PC-3 (cell line): Measurements from ENCODE around the gene SRXN1. TPM values are rescaled to one million over a fixed set of nuclear protein-coding genes. Genes with fewer than 3 reads are reported as not detected.

Source experiments
- ATAC-seq: fragments of 200-7000 bp; cut with Tn5 transposase; 2 replicates; pipeline ENCODE4 v1.9.1; 2020; ENCODE audit warnings: mild to moderate bottlenecking, moderate library complexity
- BruUV-seq: library from RNA; stranded (reverse); fragments of 400-500 nt; replicated peaks from 2 replicates; lab custom pipeline; 2021; lab: Mats Ljungman, UMichigan
- CTCF ChIA-PET: fragments of 300-600 bp; sonication (Branson Sonifier 250); formaldehyde crosslinking; loops from one replicate; lab custom pipeline; 2022; ENCODE audit warnings: antibody characterized with exemption; lab: Charles Lee
- POLR2A ChIA-PET: fragments of 300-600 bp; sonication (Branson Sonifier 250); formaldehyde crosslinking; loops from one replicate; lab custom pipeline; 2022; ENCODE audit warnings: antibody characterized with exemption; ENCODE audit not compliant: unreplicated experiment; lab: Charles Lee
- DNase-seq: peaks from one replicate; pipeline ENCODE4 v3.0.0-alpha.2; 2015
- H2AFZ ChIP-seq: fragments of 300-600 bp; sonication (generic); 2 replicates; pipeline ENCODE4 v1.6.0; 2016; ENCODE audit warnings: antibody characterized with exemption, low read length
- H3F3A ChIP-seq: fragments of 300-600 bp; sonication (generic); one replicate; pipeline ENCODE4 v1.6.0; 2017; ENCODE audit warnings: antibody characterized with exemption, low read length, control low read depth, mild to moderate bottlenecking; ENCODE audit not compliant: unreplicated experiment
- H3K27ac ChIP-seq: fragments of 300-600 bp; sonication (generic); 2 replicates; pipeline ENCODE4 v1.5.1; 2016; ENCODE audit warnings: mild to moderate bottlenecking, low read length
- H3K27me3 ChIP-seq: fragments of 300-600 bp; sonication (generic); 2 replicates; pipeline ENCODE4 v1.6.1; 2016; ENCODE audit warnings: low read length, mixed read lengths
- H3K36me3 ChIP-seq: fragments of 300-600 bp; sonication (generic); 2 replicates; pipeline ENCODE4 v1.6.1; 2016; ENCODE audit warnings: low read depth, mixed run types, low read length, mixed read lengths
- H3K4me1 ChIP-seq: fragments of 300-600 bp; sonication (generic); 2 replicates; pipeline ENCODE4 v1.5.1; 2016; ENCODE audit warnings: low read length; ENCODE audit not compliant: insufficient read depth
- H3K4me2 ChIP-seq: fragments of 300-600 bp; sonication (generic); 2 replicates; pipeline ENCODE4 v1.6.0; 2016; ENCODE audit warnings: low read length
- H3K4me3 ChIP-seq: fragments of 300-600 bp; sonication (generic); 2 replicates; pipeline ENCODE4 v1.5.1; 2016; ENCODE audit warnings: mild to moderate bottlenecking, low read length, mixed read lengths
- H3K79me2 ChIP-seq: fragments of 300-600 bp; sonication (generic); 2 replicates; pipeline ENCODE4 v1.6.1; 2017; ENCODE audit warnings: low read length, mixed read lengths
- H3K9ac ChIP-seq: fragments of 300-600 bp; sonication (generic); 2 replicates; pipeline ENCODE4 v1.6.0; 2016; ENCODE audit warnings: mild to moderate bottlenecking, low read length
- H3K9me2 ChIP-seq: fragments of 300-600 bp; sonication (generic); replicated peaks from 2 replicates; pipeline ENCODE4 v1.6.1; 2016; ENCODE audit warnings: mixed run types, low read length, mixed read lengths
- H3K9me3 ChIP-seq: fragments of 300-600 bp; sonication (generic); 2 replicates; pipeline ENCODE4 v1.6.1; 2016; ENCODE audit warnings: low read length, mixed read lengths
- H4K20me1 ChIP-seq: fragments of 300-600 bp; sonication (generic); 2 replicates; pipeline ENCODE4 v1.6.1; 2016; ENCODE audit warnings: low read length, mixed read lengths
- CTCF ChIP-seq: fragments of 300-600 bp; sonication (generic); conservative IDR thresholded peaks from 2 replicates; pipeline ENCODE4 v1.5.1; 2017; ENCODE audit warnings: antibody characterized with exemption, low read depth, mild to moderate bottlenecking, low read length
- EZH2 ChIP-seq: fragments of 300-600 bp; sonication (generic); IDR thresholded peaks from one replicate; pipeline ENCODE4 v1.6.1; 2017; ENCODE audit warnings: antibody characterized with exemption, mild to moderate bottlenecking, low read length; ENCODE audit not compliant: unreplicated experiment
- EZH2phosphoT487 ChIP-seq: fragments of 300-600 bp; sonication (generic); IDR thresholded peaks from 2 replicates; pipeline ENCODE4 v1.6.1; 2018; ENCODE audit warnings: mild to moderate bottlenecking, antibody characterized with exemption, low read length, borderline replicate concordance
- intact Hi-C: fragments of 100-400 bp; cut with micrococcal nuclease; formaldehyde crosslinking; loops from 2 replicates; pipeline ENCODE4 v1.9.0; 2023
- total RNA-seq: library from RNA; depleted of rRNA; stranded (reverse); fragments of >200 nt; gene quantifications from 2 replicates; pipeline ENCODE4 v1.2.3, GENCODE V29; 2014

The SRXN1 gene
- total RNA-seq, 1 experiment from 2014 or later = 105 TPM

- H3K79me2 ChIP-seq = no peaks in the 10 kb centered on the region
- TF ChIP-seq CTCF = no peak
- TF ChIP-seq EZH2 = no peak
- TF ChIP-seq EZH2phosphoT487 = no peak
- no peak overlapping the region for H2AFZ ChIP-seq
- ATAC-seq (no peak), DNase-seq (no peak)
- ChIA-PET CTCF (no interaction called here), POLR2A (no interaction called here)
- no peaks in the 10 kb centered on the region for H3K36me3 ChIP-seq
- H3K4me1 ChIP-seq = no peaks in the 10 kb centered on the region
- H3K27me3 ChIP-seq = peaks cover 66% of the 10 kb centered on the region
- H3K4me3 ChIP-seq = no peak overlapping the region
- no TSS peak for BruUV-seq
- no peak overlapping the region for H3K9ac ChIP-seq
- no peak overlapping the region for H3K4me2 ChIP-seq
- H3K9me3 ChIP-seq = no peaks in the 10 kb centered on the region
- H4K20me1 ChIP-seq = no peaks in the 10 kb centered on the region
- H3F3A ChIP-seq = no peaks in the 10 kb centered on the region
- no peaks in the 10 kb centered on the region for H3K9me2 ChIP-seq
- H3K27ac ChIP-seq = no peak overlapping the region
- intact Hi-C loops = no loop called here
These were observed 9.5 kb upstream of the SRXN1 start for GRCh38 chr20:662277-663192.

GRCh38 chr20:661474-662270 lies 8.7 kb upstream of the SRXN1 start:
- Histone ChIP-seq H3K4me2 (no peak overlapping the region), H3K4me3 (no peak overlapping the region), H3K27ac (no peak overlapping the region), H3K9me2 (no peaks in the 10 kb centered on the region), H3K9me3 (no peaks in the 10 kb centered on the region), H3K4me1 (no peaks in the 10 kb centered on the region), H3K36me3 (no peaks in the 10 kb centered on the region), H3K27me3 (peaks cover 73% of the 10 kb centered on the region), H3K79me2 (no peaks in the 10 kb centered on the region), H2AFZ (no peak overlapping the region), H3K9ac (no peak overlapping the region), H4K20me1 (no peaks in the 10 kb centered on the region), H3F3A (no peaks in the 10 kb centered on the region)
- CTCF ChIA-PET = interaction anchor here (1.0 kb wide), 1 partner anchor 16 kb away, joined by 3 read pairs; no protein-coding TSS in a partner anchor
- no TSS peak for BruUV-seq
- DNase-seq (no peak), ATAC-seq (no peak)
- intact Hi-C loops = no loop called here
- TF ChIP-seq CTCF (no peak), EZH2 (no peak), EZH2phosphoT487 (no peak)
- POLR2A ChIA-PET = no interaction called here
